Stimulated activated CD4-positive, alpha-beta T cell treated with anti-CD3 and anti-CD28 coated beads, Interleukin-1b, Interleukin-23, amount 100 ng/mL, for 4 hours (primary cell): ENCODE measurements around the gene TP53I11.

Source experiments
- DNase-seq, 2 donors: peaks; one replicate each; pipeline ENCODE4 v3.0.0-alpha.2; 2020; ENCODE audit warnings: low read depth in 2 of 2

Gene TP53I11

GRCh38 chr11:44886790-44887140 lies 63.9 kb downstream of the TP53I11 start:
- DNase-seq: no peak

- no peak for DNase-seq
Observed at GRCh38 chr11:44885919-44886789, 64.5 kb downstream of the TP53I11 start.

- no peak for DNase-seq
Observed at GRCh38 chr11:44885065-44885810, 65.4 kb downstream of the TP53I11 start.

GRCh38 chr11:44884056-44884455 lies 66.6 kb downstream of the TP53I11 start:
- no peak for DNase-seq

- DNase-seq: no peak
Observed at GRCh38 chr11:44883277-44883676, 67.4 kb downstream of the TP53I11 start.
